WTC11 (cell line): ENCODE measurements around the gene GATA6. TPM values are rescaled to one million over a fixed set of nuclear protein-coding genes. Genes with fewer than 3 reads are reported as not detected.

Experiments used
- ATAC-seq: fragments of 200-7000 bp; cut with Tn5 transposase; 2 replicates; pipeline ENCODE4 v1.10.0; 2021; ENCODE audit warnings: mild to moderate bottlenecking, moderate library complexity
- CTCF ChIA-PET: fragments of 300-600 bp; sonication (Branson Sonifier 250); formaldehyde crosslinking; loops from one replicate; lab custom pipeline; 2021; ENCODE audit warnings: antibody characterized with exemption; lab: Charles Lee
- POLR2A ChIA-PET: fragments of 350-600 bp; sonication (Branson Sonifier 250); formaldehyde crosslinking; loops from one replicate; lab custom pipeline; 2021; ENCODE audit warnings: antibody characterized with exemption; lab: Charles Lee
- DNase-seq: peaks from one replicate; pipeline ENCODE4 v3.0.0; 2021; ENCODE audit warnings: low spot score
- H3K27ac Mint-ChIP-seq: 2 replicates; pipeline ENCODE4 v1.8.0; 2021; ENCODE audit warnings: mixed read lengths
- H3K27me3 Mint-ChIP-seq: 2 replicates; pipeline ENCODE4 v1.8.0; 2021; ENCODE audit warnings: low read depth, mild to moderate bottlenecking, moderate library complexity, mixed read lengths
- H3K36me3 Mint-ChIP-seq: 2 replicates; pipeline ENCODE4 v1.8.0; 2021; ENCODE audit warnings: mixed read lengths
- H3K4me1 Mint-ChIP-seq: 2 replicates; pipeline ENCODE4 v1.8.0; 2022; ENCODE audit warnings: mixed read lengths
- H3K4me3 Mint-ChIP-seq: 2 replicates; pipeline ENCODE4 v1.8.0; 2021; ENCODE audit warnings: mild to moderate bottlenecking, moderate library complexity, mixed read lengths
- H3K9me3 Mint-ChIP-seq: 2 replicates; pipeline ENCODE4 v1.8.0; 2021; ENCODE audit warnings: mixed read lengths
- CREB1 ChIP-seq: sonication (generic); formaldehyde crosslinking; IDR thresholded peaks from 2 replicates; pipeline ENCODE4 v1.8.0; 2023; ENCODE audit warnings: mild to moderate bottlenecking, missing genetic modification reagents
- CREM ChIP-seq: sonication (generic); formaldehyde crosslinking; IDR thresholded peaks from 2 replicates; pipeline ENCODE4 v1.8.1; 2022; ENCODE audit warnings: mild to moderate bottlenecking, missing genetic modification reagents, moderate library complexity
- GRHL2 ChIP-seq: fragments of 250-450 bp; sonication (Bioruptor Pico); IDR thresholded peaks from 2 replicates; pipeline ENCODE4 v1.8.0; 2022; ENCODE audit warnings: mild to moderate bottlenecking, moderate library complexity; ENCODE audit not compliant: insufficient replicate concordance, severe bottlenecking
- IRF2 ChIP-seq: sonication (generic); formaldehyde crosslinking; IDR thresholded peaks from 2 replicates; pipeline ENCODE4 v1.8.0; 2022; ENCODE audit warnings: low read depth, missing genetic modification reagents, borderline replicate concordance
- KAT7 ChIP-seq: sonication (generic); formaldehyde crosslinking; IDR thresholded peaks from 2 replicates; pipeline ENCODE4 v1.8.1; 2023; ENCODE audit warnings: missing genetic modification reagents, mild to moderate bottlenecking, borderline replicate concordance
- MXD4 ChIP-seq: fragments of 250-450 bp; sonication (Bioruptor Pico); IDR thresholded peaks from 2 replicates; pipeline ENCODE4 v1.8.0; 2021; ENCODE audit warnings: mild to moderate bottlenecking, moderate library complexity, borderline replicate concordance
- MYBL2 ChIP-seq: sonication (generic); formaldehyde crosslinking; IDR thresholded peaks from 2 replicates; pipeline ENCODE4 v1.8.1; 2023; ENCODE audit warnings: mild to moderate bottlenecking, moderate library complexity, missing genetic modification reagents
- NR2C2 ChIP-seq: sonication (generic); formaldehyde crosslinking; IDR thresholded peaks from 2 replicates; pipeline ENCODE4 v1.8.0; 2022; ENCODE audit warnings: mild to moderate bottlenecking, missing genetic modification reagents
- SP1 ChIP-seq: sonication (generic); formaldehyde crosslinking; conservative IDR thresholded peaks from 2 replicates; pipeline ENCODE4 v1.8.1; 2022; ENCODE audit warnings: missing genetic modification reagents
- TP53 ChIP-seq: sonication (generic); formaldehyde crosslinking; IDR thresholded peaks from 2 replicates; pipeline ENCODE4 v1.8.1; 2023; ENCODE audit warnings: mild to moderate bottlenecking, missing genetic modification reagents
- ZNF219 ChIP-seq: sonication (generic); formaldehyde crosslinking; IDR thresholded peaks from 2 replicates; pipeline ENCODE4 v1.8.0; 2023; ENCODE audit warnings: missing genetic modification reagents, mild to moderate bottlenecking, borderline replicate concordance
- ZNF232 ChIP-seq: sonication (generic); formaldehyde crosslinking; IDR thresholded peaks from 2 replicates; pipeline ENCODE4 v1.8.0; 2022; ENCODE audit warnings: mild to moderate bottlenecking, missing genetic modification reagents
- total RNA-seq: library from RNA; stranded (reverse); gene quantifications from 3 replicates; pipeline ENCODE4 v1.2.3, GENCODE V29; 2021
- TF ChIP-seq, protein P1 (sequence below): fragments of 250-450 bp; sonication (Bioruptor Pico); IDR thresholded peaks from 2 replicates; pipeline ENCODE4 v1.9.0; 2021; ENCODE audit warnings: mild to moderate bottlenecking
- TF ChIP-seq, protein P2 (sequence below): sonication (generic); formaldehyde crosslinking; IDR thresholded peaks from 2 replicates; pipeline ENCODE4 v1.8.0; 2023; ENCODE audit warnings: missing genetic modification reagents
- TF ChIP-seq, protein P3 (sequence below): sonication (generic); formaldehyde crosslinking; IDR thresholded peaks from 2 replicates; pipeline ENCODE4 v1.8.0; 2022; ENCODE audit warnings: mild to moderate bottlenecking, missing genetic modification reagents
- TF ChIP-seq, protein P4 (sequence below): sonication (generic); formaldehyde crosslinking; conservative IDR thresholded peaks from 2 replicates; pipeline ENCODE4 v1.8.1; 2023; ENCODE audit warnings: mild to moderate bottlenecking, low read depth, missing genetic modification reagents, moderate library complexity
- TF ChIP-seq, protein P5 (sequence below): fragments of 250-450 bp; sonication (Bioruptor Pico); IDR thresholded peaks from 2 replicates; pipeline ENCODE4 v1.9.0; 2021; ENCODE audit warnings: moderate library complexity, mild to moderate bottlenecking, inconsistent platforms, borderline replicate concordance
- TF ChIP-seq, protein P6 (sequence below): sonication (generic); formaldehyde crosslinking; IDR thresholded peaks from 2 replicates; pipeline ENCODE4 v1.8.0; 2022; ENCODE audit warnings: mild to moderate bottlenecking, missing genetic modification reagents
- TF ChIP-seq, protein P7 (sequence below): sonication (generic); formaldehyde crosslinking; IDR thresholded peaks from 2 replicates; pipeline ENCODE4 v1.8.1; 2023; ENCODE audit warnings: mild to moderate bottlenecking, missing genetic modification reagents, moderate library complexity

GATA6 gene
- total RNA-seq, 1 experiment from 2014 or later: 0.15 TPM

DNA sequence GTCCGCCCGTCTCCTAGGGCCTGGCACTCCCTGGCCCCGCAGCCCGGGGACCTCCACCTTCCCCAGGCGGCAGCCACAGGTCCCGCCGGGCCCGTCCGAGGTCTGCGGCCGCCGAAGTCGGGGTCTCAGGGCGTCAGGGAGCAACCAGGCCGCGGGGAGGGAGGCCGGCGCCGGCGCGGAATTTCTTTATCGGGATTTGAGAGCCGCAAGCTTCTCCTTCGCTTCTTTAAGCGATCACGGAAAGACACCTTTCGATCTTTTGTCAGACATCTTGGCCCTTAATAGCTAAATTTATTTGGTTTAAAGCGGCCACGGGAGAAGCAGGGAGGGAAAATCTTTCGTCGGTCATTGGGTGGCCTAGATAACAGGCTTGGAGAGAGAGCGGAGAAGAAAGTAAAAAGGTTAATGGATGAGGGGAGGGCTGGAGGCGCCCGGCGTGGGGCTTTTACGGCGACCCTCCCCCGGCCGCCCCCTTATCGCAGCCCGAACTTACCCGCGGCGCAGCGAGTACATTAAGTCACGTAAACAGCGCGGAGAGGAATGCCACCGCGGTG, 4.3 kb upstream of the GATA6 start (continued):
- TF ChIP-seq, protein P1, sequence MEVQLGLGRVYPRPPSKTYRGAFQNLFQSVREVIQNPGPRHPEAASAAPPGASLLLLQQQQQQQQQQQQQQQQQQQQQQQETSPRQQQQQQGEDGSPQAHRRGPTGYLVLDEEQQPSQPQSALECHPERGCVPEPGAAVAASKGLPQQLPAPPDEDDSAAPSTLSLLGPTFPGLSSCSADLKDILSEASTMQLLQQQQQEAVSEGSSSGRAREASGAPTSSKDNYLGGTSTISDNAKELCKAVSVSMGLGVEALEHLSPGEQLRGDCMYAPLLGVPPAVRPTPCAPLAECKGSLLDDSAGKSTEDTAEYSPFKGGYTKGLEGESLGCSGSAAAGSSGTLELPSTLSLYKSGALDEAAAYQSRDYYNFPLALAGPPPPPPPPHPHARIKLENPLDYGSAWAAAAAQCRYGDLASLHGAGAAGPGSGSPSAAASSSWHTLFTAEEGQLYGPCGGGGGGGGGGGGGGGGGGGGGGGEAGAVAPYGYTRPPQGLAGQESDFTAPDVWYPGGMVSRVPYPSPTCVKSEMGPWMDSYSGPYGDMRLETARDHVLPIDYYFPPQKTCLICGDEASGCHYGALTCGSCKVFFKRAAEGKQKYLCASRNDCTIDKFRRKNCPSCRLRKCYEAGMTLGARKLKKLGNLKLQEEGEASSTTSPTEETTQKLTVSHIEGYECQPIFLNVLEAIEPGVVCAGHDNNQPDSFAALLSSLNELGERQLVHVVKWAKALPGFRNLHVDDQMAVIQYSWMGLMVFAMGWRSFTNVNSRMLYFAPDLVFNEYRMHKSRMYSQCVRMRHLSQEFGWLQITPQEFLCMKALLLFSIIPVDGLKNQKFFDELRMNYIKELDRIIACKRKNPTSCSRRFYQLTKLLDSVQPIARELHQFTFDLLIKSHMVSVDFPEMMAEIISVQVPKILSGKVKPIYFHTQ (CRISPR knock-in tag): no peak
- TF ChIP-seq GRHL2 (CRISPR knock-in tag) (no peak), SP1 (CRISPR knock-in tag) (no peak), MYBL2 (CRISPR knock-in tag) (no peak), CREM (CRISPR knock-in tag) (no peak)
- TF ChIP-seq, protein P2, sequence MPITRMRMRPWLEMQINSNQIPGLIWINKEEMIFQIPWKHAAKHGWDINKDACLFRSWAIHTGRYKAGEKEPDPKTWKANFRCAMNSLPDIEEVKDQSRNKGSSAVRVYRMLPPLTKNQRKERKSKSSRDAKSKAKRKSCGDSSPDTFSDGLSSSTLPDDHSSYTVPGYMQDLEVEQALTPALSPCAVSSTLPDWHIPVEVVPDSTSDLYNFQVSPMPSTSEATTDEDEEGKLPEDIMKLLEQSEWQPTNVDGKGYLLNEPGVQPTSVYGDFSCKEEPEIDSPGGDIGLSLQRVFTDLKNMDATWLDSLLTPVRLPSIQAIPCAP (CRISPR knock-in tag): no peak
- TF ChIP-seq, protein P3, sequence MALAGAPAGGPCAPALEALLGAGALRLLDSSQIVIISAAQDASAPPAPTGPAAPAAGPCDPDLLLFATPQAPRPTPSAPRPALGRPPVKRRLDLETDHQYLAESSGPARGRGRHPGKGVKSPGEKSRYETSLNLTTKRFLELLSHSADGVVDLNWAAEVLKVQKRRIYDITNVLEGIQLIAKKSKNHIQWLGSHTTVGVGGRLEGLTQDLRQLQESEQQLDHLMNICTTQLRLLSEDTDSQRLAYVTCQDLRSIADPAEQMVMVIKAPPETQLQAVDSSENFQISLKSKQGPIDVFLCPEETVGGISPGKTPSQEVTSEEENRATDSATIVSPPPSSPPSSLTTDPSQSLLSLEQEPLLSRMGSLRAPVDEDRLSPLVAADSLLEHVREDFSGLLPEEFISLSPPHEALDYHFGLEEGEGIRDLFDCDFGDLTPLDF (CRISPR knock-in tag): no peak
- TF ChIP-seq, protein P4, sequence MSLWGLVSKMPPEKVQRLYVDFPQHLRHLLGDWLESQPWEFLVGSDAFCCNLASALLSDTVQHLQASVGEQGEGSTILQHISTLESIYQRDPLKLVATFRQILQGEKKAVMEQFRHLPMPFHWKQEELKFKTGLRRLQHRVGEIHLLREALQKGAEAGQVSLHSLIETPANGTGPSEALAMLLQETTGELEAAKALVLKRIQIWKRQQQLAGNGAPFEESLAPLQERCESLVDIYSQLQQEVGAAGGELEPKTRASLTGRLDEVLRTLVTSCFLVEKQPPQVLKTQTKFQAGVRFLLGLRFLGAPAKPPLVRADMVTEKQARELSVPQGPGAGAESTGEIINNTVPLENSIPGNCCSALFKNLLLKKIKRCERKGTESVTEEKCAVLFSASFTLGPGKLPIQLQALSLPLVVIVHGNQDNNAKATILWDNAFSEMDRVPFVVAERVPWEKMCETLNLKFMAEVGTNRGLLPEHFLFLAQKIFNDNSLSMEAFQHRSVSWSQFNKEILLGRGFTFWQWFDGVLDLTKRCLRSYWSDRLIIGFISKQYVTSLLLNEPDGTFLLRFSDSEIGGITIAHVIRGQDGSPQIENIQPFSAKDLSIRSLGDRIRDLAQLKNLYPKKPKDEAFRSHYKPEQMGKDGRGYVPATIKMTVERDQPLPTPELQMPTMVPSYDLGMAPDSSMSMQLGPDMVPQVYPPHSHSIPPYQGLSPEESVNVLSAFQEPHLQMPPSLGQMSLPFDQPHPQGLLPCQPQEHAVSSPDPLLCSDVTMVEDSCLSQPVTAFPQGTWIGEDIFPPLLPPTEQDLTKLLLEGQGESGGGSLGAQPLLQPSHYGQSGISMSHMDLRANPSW (CRISPR knock-in tag): no peak
- TF ChIP-seq, all 79 proteins: peak for 0

DNA sequence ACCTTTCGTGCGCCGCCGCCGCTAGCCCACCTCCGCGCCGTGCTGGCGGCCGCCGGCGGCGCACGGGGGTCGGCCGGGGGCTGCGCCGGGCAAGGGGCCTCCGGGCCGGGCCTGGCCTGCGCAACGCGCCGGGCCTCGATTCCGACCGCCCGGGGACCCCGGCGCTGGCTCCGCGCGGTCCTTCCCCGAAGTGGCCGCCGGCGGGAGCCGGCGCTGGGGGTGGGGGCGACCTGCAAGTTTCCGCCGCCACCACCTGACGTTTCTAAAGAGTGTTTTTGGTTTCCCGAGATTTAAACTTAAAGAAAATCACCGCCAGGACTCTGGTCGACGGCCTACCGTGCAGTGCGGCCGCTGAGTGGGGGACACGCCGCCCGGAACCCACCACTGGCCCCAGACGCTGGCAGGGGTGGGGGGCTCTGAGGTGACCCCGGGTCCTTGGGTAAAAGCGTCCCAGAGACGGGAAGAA, 3.8 kb upstream of the GATA6 start:
- CTCF ChIA-PET: interaction anchor here (0.9 kb wide), 1 partner anchor 168 kb away, joined by 3 read pairs; no protein-coding TSS in a partner anchor
- no peak for ATAC-seq
- Mint-ChIP-seq H3K9me3 (no peaks in the 10 kb centered on the region), H3K27me3 (peaks cover 95% of the 10 kb centered on the region), H3K27ac (no peak overlapping the region), H3K36me3 (no peaks in the 10 kb centered on the region), H3K4me3 (peak overlapping the region; percentile 76), H3K4me1 (peaks cover 34% of the 10 kb centered on the region)
- POLR2A ChIA-PET: no interaction called here
- no peak for DNase-seq
- no peak for TF ChIP-seq MXD4 (CRISPR knock-in tag)
- TF ChIP-seq, protein P5, sequence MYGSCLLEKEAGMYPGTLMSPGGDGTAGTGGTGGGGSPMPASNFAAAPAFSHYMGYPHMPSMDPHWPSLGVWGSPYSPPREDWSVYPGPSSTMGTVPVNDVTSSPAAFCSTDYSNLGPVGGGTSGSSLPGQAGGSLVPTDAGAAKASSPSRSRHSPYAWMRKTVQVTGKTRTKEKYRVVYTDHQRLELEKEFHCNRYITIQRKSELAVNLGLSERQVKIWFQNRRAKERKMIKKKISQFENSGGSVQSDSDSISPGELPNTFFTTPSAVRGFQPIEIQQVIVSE: no peak
- TF ChIP-seq NR2C2: no peak

DNA sequence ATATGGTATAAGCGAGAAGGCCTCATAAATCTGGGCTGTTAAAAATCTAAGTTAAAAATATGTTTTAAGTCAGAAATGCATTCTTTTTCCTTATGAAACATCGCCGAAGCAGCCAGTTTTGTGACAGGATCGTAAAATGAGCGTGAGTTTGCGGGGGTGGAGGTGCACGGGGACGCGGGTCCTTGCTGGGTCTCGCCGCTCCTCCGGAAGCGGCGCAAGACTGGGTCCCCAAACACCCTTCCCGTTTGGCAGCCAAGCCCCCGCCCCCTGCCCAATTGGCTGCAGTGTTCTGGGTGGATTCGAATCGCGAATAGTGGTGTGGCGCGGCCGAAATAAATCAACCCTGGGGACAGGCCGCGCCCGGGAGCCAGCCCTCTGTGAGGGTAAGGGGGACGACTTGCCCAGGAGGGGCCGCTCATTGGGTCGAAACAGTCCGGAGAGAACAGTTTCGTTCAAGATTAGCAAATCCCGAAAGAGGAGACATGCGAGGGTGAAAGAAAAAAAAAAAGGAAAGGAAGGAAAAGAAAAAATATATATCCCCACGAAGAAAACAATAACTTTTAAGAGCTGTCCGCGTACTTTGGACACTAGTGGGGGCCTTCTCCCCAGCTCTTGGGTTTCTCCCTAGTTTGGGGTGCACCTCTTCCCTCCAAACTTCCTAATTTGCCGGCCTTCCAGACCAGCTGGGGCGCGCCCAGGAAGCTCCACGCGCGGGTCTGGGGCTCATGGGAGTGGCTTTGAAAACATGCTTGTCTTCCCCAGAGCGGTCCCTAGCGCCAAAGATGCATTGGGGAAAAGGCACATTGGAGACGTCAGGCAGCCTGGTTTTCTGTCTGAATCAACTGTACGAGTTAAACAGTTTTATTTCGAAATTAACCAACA, 3.1 kb upstream of the GATA6 start:
- H3K4me3 Mint-ChIP-seq: peak overlapping the region; percentile 76
- peaks cover 95% of the 10 kb centered on the region for H3K27me3 Mint-ChIP-seq
- CTCF ChIA-PET: no interaction called here
- no peaks in the 10 kb centered on the region for H3K36me3 Mint-ChIP-seq
- peaks cover 37% of the 10 kb centered on the region for H3K4me1 Mint-ChIP-seq
- no peak overlapping the region for H3K27ac Mint-ChIP-seq
- H3K9me3 Mint-ChIP-seq: no peaks in the 10 kb centered on the region
- no peak for ATAC-seq
- DNase-seq: peak; percentile 29
- POLR2A ChIA-PET: no interaction called here
- TF ChIP-seq MYBL2 (CRISPR knock-in tag) (no peak), TP53 (no peak), ZNF219 (CRISPR knock-in tag) (no peak), KAT7 (CRISPR knock-in tag) (no peak), CREB1 (CRISPR knock-in tag) (no peak), ZNF232 (no peak), IRF2 (no peak)
- TF ChIP-seq, protein P6, sequence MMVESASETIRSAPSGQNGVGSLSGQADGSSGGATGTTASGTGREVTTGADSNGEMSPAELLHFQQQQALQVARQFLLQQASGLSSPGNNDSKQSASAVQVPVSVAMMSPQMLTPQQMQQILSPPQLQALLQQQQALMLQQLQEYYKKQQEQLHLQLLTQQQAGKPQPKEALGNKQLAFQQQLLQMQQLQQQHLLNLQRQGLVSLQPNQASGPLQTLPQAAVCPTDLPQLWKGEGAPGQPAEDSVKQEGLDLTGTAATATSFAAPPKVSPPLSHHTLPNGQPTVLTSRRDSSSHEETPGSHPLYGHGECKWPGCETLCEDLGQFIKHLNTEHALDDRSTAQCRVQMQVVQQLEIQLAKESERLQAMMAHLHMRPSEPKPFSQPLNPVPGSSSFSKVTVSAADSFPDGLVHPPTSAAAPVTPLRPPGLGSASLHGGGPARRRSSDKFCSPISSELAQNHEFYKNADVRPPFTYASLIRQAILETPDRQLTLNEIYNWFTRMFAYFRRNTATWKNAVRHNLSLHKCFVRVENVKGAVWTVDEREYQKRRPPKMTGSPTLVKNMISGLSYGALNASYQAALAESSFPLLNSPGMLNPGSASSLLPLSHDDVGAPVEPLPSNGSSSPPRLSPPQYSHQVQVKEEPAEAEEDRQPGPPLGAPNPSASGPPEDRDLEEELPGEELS (CRISPR knock-in tag): no peak
- TF ChIP-seq, protein P7, sequence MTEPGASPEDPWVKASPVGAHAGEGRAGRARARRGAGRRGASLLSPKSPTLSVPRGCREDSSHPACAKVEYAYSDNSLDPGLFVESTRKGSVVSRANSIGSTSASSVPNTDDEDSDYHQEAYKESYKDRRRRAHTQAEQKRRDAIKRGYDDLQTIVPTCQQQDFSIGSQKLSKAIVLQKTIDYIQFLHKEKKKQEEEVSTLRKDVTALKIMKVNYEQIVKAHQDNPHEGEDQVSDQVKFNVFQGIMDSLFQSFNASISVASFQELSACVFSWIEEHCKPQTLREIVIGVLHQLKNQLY: no peak
